Activated naive CD4-positive, alpha-beta T cell treated with anti-CD3 and anti-CD28 coated beads, Interleukin-2, amount 50 U/mL, for 16 hours (primary cell): ENCODE results near the gene TLR5.
A peak's percentile ranks its signal among the peaks of the same experiment; 100 is the strongest.

Source experiments
- DNase-seq: peaks from one replicate; pipeline ENCODE4 v3.0.0-alpha.2; 2020

The TLR5 gene

GRCh38 chr1:223147873-223148272 lies 4.8 kb upstream of the TLR5 start:
- DNase-seq = no peak

- no peak for DNase-seq
These were observed 4.4 kb upstream of the TLR5 start for GRCh38 chr1:223147409-223147808.

GRCh38 chr1:223146745-223147144 lies 3.7 kb upstream of the TLR5 start:
- DNase-seq = no peak

- DNase-seq = no peak
These were observed 1.9 kb upstream of the TLR5 start for GRCh38 chr1:223144914-223145313.

- no peak for DNase-seq
These were observed 1.4 kb upstream of the TLR5 start for GRCh38 chr1:223144431-223144830.

- peak; percentile 51 for DNase-seq
These were observed 645 bp upstream of the TLR5 start for GRCh38 chr1:223143537-223144248.

GRCh38 chr1:223142269-223142668 lies 779 bp downstream of the TLR5 start:
- no peak for DNase-seq

- DNase-seq = no peak
These were observed 2.2 kb downstream of the TLR5 start for GRCh38 chr1:223140611-223141405.

GRCh38 chr1:223137455-223138085 lies 5.5 kb downstream of the TLR5 start:
- DNase-seq = no peak

- no peak for DNase-seq
These were observed 7.0 kb downstream of the TLR5 start for GRCh38 chr1:223136086-223136485.

- no peak for DNase-seq
These were observed 7.7 kb downstream of the TLR5 start for GRCh38 chr1:223135176-223135942.

- DNase-seq = peak; percentile 75
These were observed 9.1 kb downstream of the TLR5 start for GRCh38 chr1:223133824-223134435.

- DNase-seq = no peak
These were observed 9.7 kb downstream of the TLR5 start for GRCh38 chr1:223133306-223133823.

- peak; percentile 73 for DNase-seq
These were observed 13.7 kb downstream of the TLR5 start for GRCh38 chr1:223129229-223129901.

GRCh38 chr1:223126741-223127140 lies 16.3 kb downstream of the TLR5 start:
- DNase-seq = no peak

GRCh38 chr1:223125766-223126165 lies 17.3 kb downstream of the TLR5 start:
- no peak for DNase-seq

- no peak for DNase-seq
These were observed 19.9 kb downstream of the TLR5 start for GRCh38 chr1:223123011-223123610.

- no peak for DNase-seq
These were observed 24.6 kb downstream of the TLR5 start for GRCh38 chr1:223118418-223118817.

- no peak for DNase-seq
These were observed 26.1 kb downstream of the TLR5 start for GRCh38 chr1:223116950-223117349.

- no peak for DNase-seq
These were observed 28.2 kb downstream of the TLR5 start for GRCh38 chr1:223114871-223115270.

GRCh38 chr1:223110952-223111351 lies 32.1 kb downstream of the TLR5 start:
- DNase-seq = no peak
